Upper lobe of left lung (tissue), 6 donors: ENCODE results near the gene SRPK1. TPM values are rescaled to one million over a fixed set of nuclear protein-coding genes. Genes with fewer than 3 reads are reported as not detected.

Experiments used
- ATAC-seq, 2 donors: fragments of 200-7000 bp; cut with Tn5 transposase; one replicate each; pipeline ENCODE4 v1.9.1; 2022; ENCODE audit warnings: mild to moderate bottlenecking in 2 of 2, moderate library complexity in 2 of 2; ENCODE audit not compliant: low FRiP score in 2 of 2
- DNase-seq, 2 donors: peaks; one replicate each; pipeline ENCODE4 v3.0.0-alpha.2; 2019 to 2020
- H3K27ac ChIP-seq, 4 donors: fragments of 200-600 bp; sonication (generic); one replicate each; pipeline ENCODE4 v1.5.1; 2016 to 2019
- H3K27me3 ChIP-seq, 4 donors: fragments of 200-600 bp; sonication (generic); one replicate each; pipeline ENCODE4 v1.5.1; 2017 to 2019
- H3K36me3 ChIP-seq, 4 donors: fragments of 200-600 bp; sonication (generic); one replicate each; pipeline ENCODE4 v1.5.1; 2016 to 2019
- H3K4me1 ChIP-seq, 4 donors: fragments of 200-600 bp; sonication (generic); one replicate each; pipeline ENCODE4 v1.5.1; 2018 to 2019
- H3K4me3 ChIP-seq, 4 donors: fragments of 200-600 bp; sonication (generic); one replicate each; pipeline ENCODE4 v1.5.1; 2017 to 2019; ENCODE audit warnings: mild to moderate bottlenecking in 2 of 4, moderate library complexity in 1 of 4
- H3K9me3 ChIP-seq, 4 donors: fragments of 200-600 bp; sonication (generic); one replicate each; pipeline ENCODE4 v1.5.1; 2018 to 2019
- EP300 ChIP-seq, 4 donors: sonication (generic); formaldehyde crosslinking; IDR thresholded peaks; one replicate each; pipeline ENCODE4 v1.5.1; 2017; ENCODE audit warnings: antibody characterized with exemption in 4 of 4, control low read depth in 2 of 4
- POLR2A ChIP-seq, 4 donors: fragments of 450-650 bp; IDR thresholded peaks; one replicate each; pipeline ENCODE4 v1.5.1; 2016 to 2017; ENCODE audit warnings: antibody characterized with exemption in 4 of 4, mild to moderate bottlenecking in 2 of 4
- POLR2AphosphoS5 ChIP-seq, 2 donors: sonication (generic); formaldehyde crosslinking; IDR thresholded peaks; one replicate each; pipeline ENCODE4 v1.5.1; 2017; ENCODE audit warnings: antibody characterized with exemption in 2 of 2
- WGBS, 2 donors: methylation state at CpG; one replicate each; pipeline ENCODE4 v1.1.5; 2017 to 2018; 5-methylcytosine and 5-hydroxymethylcytosine counted together
- total RNA-seq, 6 donors: library from RNA; depleted of rRNA in 4 of 6; stranded (reverse); fragments of >200 nt in 4 of 6; gene quantifications; one replicate each; pipeline versions ENCODE4 v1.1.0 to v1.2.1, GENCODE V29; 2016 to 2021
- TF ChIP-seq, protein P1 (sequence below), 6 experiments: fragments of 450-650 bp in 4 of 6; fragments of 200-600 bp in 2 of 6; sonication (generic) in 2 of 6; IDR thresholded peaks; one replicate each; pipeline ENCODE4 v1.5.1; 2016 to 2019; ENCODE audit warnings: antibody characterized with exemption in 6 of 6
- donor health status: DM: no; HTN: no; CAD: no; lungs with moderate emphysema.
- donor health status: DM: no; HTN: yes; CAD: no; lungs with severe emphysema.

The SRPK1 gene
- total RNA-seq, 6 donors from 2014 or later: 24.5 to 68.5 (median 42.7) TPM

- Histone ChIP-seq H3K36me3 (peaks cover 0 to 4% (median 0%) of the 10 kb centered on the region in 4 donors), H3K4me1 (no peaks in the 10 kb centered on the region), H3K27ac (no peak overlapping the region), H3K4me3 (no peak overlapping the region), H3K27me3 (no peaks in the 10 kb centered on the region), H3K9me3 (no peaks in the 10 kb centered on the region)
- DNase-seq: no peak
- ATAC-seq: no peak
- WGBS, 2 donors: 82 to 92% methylated on average over 2 of the region's 2 CpGs
- TF ChIP-seq POLR2AphosphoS5 (IDR thresholded peaks at IDR 0.05): no peak
- TF ChIP-seq, protein P1, sequence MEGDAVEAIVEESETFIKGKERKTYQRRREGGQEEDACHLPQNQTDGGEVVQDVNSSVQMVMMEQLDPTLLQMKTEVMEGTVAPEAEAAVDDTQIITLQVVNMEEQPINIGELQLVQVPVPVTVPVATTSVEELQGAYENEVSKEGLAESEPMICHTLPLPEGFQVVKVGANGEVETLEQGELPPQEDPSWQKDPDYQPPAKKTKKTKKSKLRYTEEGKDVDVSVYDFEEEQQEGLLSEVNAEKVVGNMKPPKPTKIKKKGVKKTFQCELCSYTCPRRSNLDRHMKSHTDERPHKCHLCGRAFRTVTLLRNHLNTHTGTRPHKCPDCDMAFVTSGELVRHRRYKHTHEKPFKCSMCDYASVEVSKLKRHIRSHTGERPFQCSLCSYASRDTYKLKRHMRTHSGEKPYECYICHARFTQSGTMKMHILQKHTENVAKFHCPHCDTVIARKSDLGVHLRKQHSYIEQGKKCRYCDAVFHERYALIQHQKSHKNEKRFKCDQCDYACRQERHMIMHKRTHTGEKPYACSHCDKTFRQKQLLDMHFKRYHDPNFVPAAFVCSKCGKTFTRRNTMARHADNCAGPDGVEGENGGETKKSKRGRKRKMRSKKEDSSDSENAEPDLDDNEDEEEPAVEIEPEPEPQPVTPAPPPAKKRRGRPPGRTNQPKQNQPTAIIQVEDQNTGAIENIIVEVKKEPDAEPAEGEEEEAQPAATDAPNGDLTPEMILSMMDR (IDR thresholded peaks at IDR 0.05): no peak
- no peak for TF ChIP-seq EP300 (IDR thresholded peaks at IDR 0.05)
- TF ChIP-seq POLR2A (IDR thresholded peaks at IDR 0.05): no peak
These were observed 26.1 kb downstream of the SRPK1 start for GRCh38 chr6:35894776-35895175.

- H3K4me3 ChIP-seq: no peak overlapping the region
- no peak overlapping the region for H3K27ac ChIP-seq
- no peaks in the 10 kb centered on the region for H3K27me3 ChIP-seq
- H3K4me1 ChIP-seq: no peaks in the 10 kb centered on the region
- no peaks in the 10 kb centered on the region for H3K9me3 ChIP-seq
- no peak for DNase-seq
- H3K36me3 ChIP-seq: peaks cover 0 to 5% (median 0%) of the 10 kb centered on the region in 4 donors
- ATAC-seq: no peak
- WGBS, 2 donors: 95 to 97% methylated on average over 6 of the region's 6 CpGs
- TF ChIP-seq POLR2AphosphoS5 (IDR thresholded peaks at IDR 0.05): no peak
- no peak for TF ChIP-seq EP300 (IDR thresholded peaks at IDR 0.05)
- TF ChIP-seq POLR2A (IDR thresholded peaks at IDR 0.05): no peak
- TF ChIP-seq, protein P1 (IDR thresholded peaks at IDR 0.05): no peak
These were observed 27.7 kb downstream of the SRPK1 start for GRCh38 chr6:35893246-35893645.

DNA sequence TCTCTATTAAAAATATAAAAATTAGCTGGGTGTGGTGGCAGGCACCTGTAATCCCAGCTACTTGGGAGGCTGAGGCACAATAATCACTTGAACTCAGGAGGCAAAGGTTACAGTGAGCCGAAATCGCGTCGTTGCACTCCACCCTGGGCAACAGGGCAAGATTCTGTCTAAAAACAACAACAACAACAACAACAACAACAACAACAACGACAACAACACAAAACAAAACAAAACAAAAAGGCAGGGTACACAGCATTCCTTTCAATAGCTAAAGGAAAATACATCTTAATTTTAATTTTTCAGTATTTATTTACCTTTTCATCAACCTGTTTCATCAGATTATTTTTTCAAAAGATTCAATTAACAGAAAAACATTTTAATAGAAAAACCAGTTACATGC lies 28.4 kb downstream of the SRPK1 start:
- WGBS, 2 donors: 93 to 97% methylated on average over 5 of the region's 5 CpGs
- Histone ChIP-seq H3K4me3 (no peak overlapping the region), H3K27ac (no peak overlapping the region), H3K9me3 (no peaks in the 10 kb centered on the region), H3K4me1 (no peaks in the 10 kb centered on the region), H3K36me3 (peaks cover 0 to 12% (median 0%) of the 10 kb centered on the region in 4 donors), H3K27me3 (no peaks in the 10 kb centered on the region)
- ATAC-seq (no peak), DNase-seq (no peak)
- no peak for TF ChIP-seq EP300 (IDR thresholded peaks at IDR 0.05)
- TF ChIP-seq, protein P1 (IDR thresholded peaks at IDR 0.05): no peak
- no peak for TF ChIP-seq POLR2A (IDR thresholded peaks at IDR 0.05)
- TF ChIP-seq POLR2AphosphoS5 (IDR thresholded peaks at IDR 0.05): no peak

- ATAC-seq: no peak
These were observed 41.7 kb downstream of the SRPK1 start for GRCh38 chr6:35879151-35879550.

More at GRCh38 chr6:35879151-35879550, 41.7 kb downstream of the SRPK1 start:
- 97% methylated on average over 5 of the region's 5 CpGs for WGBS, 2 donors
- no peak for DNase-seq
- Histone ChIP-seq H3K9me3 (peaks cover 0 to 11% (median 9%) of the 10 kb centered on the region in 4 donors), H3K27me3 (no peaks in the 10 kb centered on the region), H3K4me3 (no peak overlapping the region), H3K27ac (no peak overlapping the region), H3K36me3 (peaks cover 6 to 47% (median 12%) of the 10 kb centered on the region in 4 donors), H3K4me1 (no peaks in the 10 kb centered on the region)
- TF ChIP-seq EP300 (IDR thresholded peaks at IDR 0.05) (no peak), POLR2AphosphoS5 (IDR thresholded peaks at IDR 0.05) (no peak), POLR2A (IDR thresholded peaks at IDR 0.05) (no peak)
- TF ChIP-seq, protein P1 (IDR thresholded peaks at IDR 0.05): no peak
